Measurements from ENCODE around the gene FAM9A. TPM values are rescaled to one million over a fixed set of nuclear protein-coding genes. Genes with fewer than 3 reads are reported as not detected.

FAM9A gene
- total RNA-seq, 1 experiment from 2014 or later: not detected

- ATAC-seq (no peak), DNase-seq (peak; percentile 27)
- H3K4me1 ChIP-seq (ENCODE audit: insufficient read depth, low read length): peaks cover 81% of the 10 kb centered on the region
- no peaks in the 10 kb centered on the region for H4K20me1 ChIP-seq (ENCODE audit: low read length)
- no peak overlapping the region for H3K4me3 ChIP-seq (ENCODE audit: low read length)
- no TSS peak for BruUV-seq (replicated peaks)
- no peaks in the 10 kb centered on the region for H3K9me3 ChIP-seq (ENCODE audit: low read length)
- H3K27ac ChIP-seq (ENCODE audit: low read length): peak overlapping the region; percentile 75
- ChIA-PET POLR2A (ENCODE audit: unreplicated experiment) (interaction anchor here (0.5 kb wide), 1 partner anchor 21 kb away, joined by 5 read pairs; no protein-coding TSS in a partner anchor), CTCF (no interaction called here)
- intact Hi-C loops (cut with micrococcal nuclease): loop anchor here (10.0 kb wide), 1 partner anchor 227 kb away; no protein-coding TSS in a partner anchor
- H3K9ac ChIP-seq (ENCODE audit: low read length): peak overlapping the region; percentile 22; the same call in 1 of the 2 replicates
- no peaks in the 10 kb centered on the region for H3K27me3 ChIP-seq (ENCODE audit: low read length)
- H3K4me2 ChIP-seq (ENCODE audit: low read length): peak overlapping the region; percentile 58; the same call in 1 of the 2 replicates
- H3F3A ChIP-seq (ENCODE audit: low read length, unreplicated experiment): no peaks in the 10 kb centered on the region
- no peak for TF ChIP-seq EZH2phosphoT487 (IDR thresholded peaks at IDR 0.05; ENCODE audit: borderline replicate concordance, low read length)
- H2AFZ ChIP-seq (ENCODE audit: low read length): no peak overlapping the region
- no peaks in the 10 kb centered on the region for H3K36me3 ChIP-seq (ENCODE audit: low read depth, low read length)
- H3K9me2 ChIP-seq (replicated peaks; ENCODE audit: low read length): no peaks in the 10 kb centered on the region
- H3K79me2 ChIP-seq (ENCODE audit: low read length): no peaks in the 10 kb centered on the region
These were observed 46.2 kb upstream of the FAM9A start for GRCh38 chrX:8847360-8847759.

DNA sequence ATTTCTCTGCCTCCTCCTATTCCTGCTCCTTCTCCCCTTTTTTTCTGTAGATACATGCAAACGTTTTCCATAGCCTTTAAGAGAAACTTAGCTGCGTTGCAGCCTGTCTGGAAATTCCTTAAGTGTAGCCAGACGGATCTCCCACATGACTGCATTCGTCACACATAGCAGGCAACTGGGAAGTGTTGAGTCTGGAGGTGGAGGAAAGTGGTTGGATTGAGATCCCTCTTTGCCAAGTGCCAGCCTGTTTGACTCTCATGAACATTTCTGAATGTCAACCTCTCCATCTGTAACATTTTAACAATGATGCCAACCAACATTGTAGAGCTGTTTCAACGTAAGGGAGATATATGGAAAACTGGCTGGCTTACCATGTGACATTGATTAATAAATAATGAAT is 45.1 kb upstream of the FAM9A start:
- ChIA-PET CTCF (interaction anchor here (0.5 kb wide), 1 partner anchor 468 kb away, joined by 3 read pairs; no protein-coding TSS in a partner anchor), POLR2A (ENCODE audit: unreplicated experiment) (no interaction called here)
- Histone ChIP-seq H3F3A (ENCODE audit: low read length, unreplicated experiment) (no peaks in the 10 kb centered on the region), H3K9me3 (ENCODE audit: low read length) (no peaks in the 10 kb centered on the region), H3K36me3 (ENCODE audit: low read depth, low read length) (no peaks in the 10 kb centered on the region), H3K9ac (ENCODE audit: low read length) (no peak overlapping the region), H3K4me3 (ENCODE audit: low read length) (no peak overlapping the region), H3K4me1 (ENCODE audit: insufficient read depth, low read length) (peaks cover 73% of the 10 kb centered on the region), H3K79me2 (ENCODE audit: low read length) (no peaks in the 10 kb centered on the region), H4K20me1 (ENCODE audit: low read length) (no peaks in the 10 kb centered on the region), H3K9me2 (replicated peaks; ENCODE audit: low read length) (no peaks in the 10 kb centered on the region), H3K4me2 (ENCODE audit: low read length) (no peak overlapping the region), H3K27ac (ENCODE audit: low read length) (0 out of 2 replicates have a peak overlapping the region, but pooled peaks have one; percentile 81), H2AFZ (ENCODE audit: low read length) (no peak overlapping the region), H3K27me3 (ENCODE audit: low read length) (no peaks in the 10 kb centered on the region)
- ATAC-seq (no peak), DNase-seq (no peak)
- TF ChIP-seq EZH2 (IDR thresholded peaks at IDR 0.05; ENCODE audit: low read length, unreplicated experiment): no peak
- TF ChIP-seq EZH2phosphoT487 (IDR thresholded peaks at IDR 0.05; ENCODE audit: borderline replicate concordance, low read length): no peak
- TF ChIP-seq, protein P1, sequence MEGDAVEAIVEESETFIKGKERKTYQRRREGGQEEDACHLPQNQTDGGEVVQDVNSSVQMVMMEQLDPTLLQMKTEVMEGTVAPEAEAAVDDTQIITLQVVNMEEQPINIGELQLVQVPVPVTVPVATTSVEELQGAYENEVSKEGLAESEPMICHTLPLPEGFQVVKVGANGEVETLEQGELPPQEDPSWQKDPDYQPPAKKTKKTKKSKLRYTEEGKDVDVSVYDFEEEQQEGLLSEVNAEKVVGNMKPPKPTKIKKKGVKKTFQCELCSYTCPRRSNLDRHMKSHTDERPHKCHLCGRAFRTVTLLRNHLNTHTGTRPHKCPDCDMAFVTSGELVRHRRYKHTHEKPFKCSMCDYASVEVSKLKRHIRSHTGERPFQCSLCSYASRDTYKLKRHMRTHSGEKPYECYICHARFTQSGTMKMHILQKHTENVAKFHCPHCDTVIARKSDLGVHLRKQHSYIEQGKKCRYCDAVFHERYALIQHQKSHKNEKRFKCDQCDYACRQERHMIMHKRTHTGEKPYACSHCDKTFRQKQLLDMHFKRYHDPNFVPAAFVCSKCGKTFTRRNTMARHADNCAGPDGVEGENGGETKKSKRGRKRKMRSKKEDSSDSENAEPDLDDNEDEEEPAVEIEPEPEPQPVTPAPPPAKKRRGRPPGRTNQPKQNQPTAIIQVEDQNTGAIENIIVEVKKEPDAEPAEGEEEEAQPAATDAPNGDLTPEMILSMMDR (conservative IDR thresholded peaks at IDR 0.05; ENCODE audit: low read depth, low read length): no peak
- intact Hi-C loops (cut with micrococcal nuclease): loop anchor here (10.0 kb wide), 1 partner anchor 229 kb away; no protein-coding TSS in a partner anchor
- no TSS peak for BruUV-seq (replicated peaks)

DNA sequence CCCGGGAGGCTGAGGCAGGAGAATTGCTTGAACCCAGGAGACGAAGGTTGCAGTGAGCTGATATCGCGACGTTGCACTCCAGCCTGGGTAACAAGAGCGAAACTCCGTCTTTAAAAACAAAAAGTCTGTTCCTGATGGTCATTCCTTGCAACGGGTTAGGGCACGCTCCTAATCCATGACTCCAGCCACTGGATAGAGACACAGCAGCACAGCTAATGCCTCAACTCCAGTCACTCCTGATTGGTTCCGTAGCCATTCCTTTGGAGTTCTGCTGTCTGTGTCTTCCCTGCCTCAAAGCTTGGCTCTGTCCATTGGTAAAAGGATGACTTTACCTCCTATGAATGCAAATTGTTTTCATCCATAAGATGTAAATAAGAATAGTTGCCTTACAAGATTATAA is 44.3 kb upstream of the FAM9A start:
- no peak for ATAC-seq
- H2AFZ ChIP-seq (ENCODE audit: low read length): no peak overlapping the region
- H3K27ac ChIP-seq (ENCODE audit: low read length): peak overlapping the region; percentile 81
- H3F3A ChIP-seq (ENCODE audit: low read length, unreplicated experiment): no peaks in the 10 kb centered on the region
- H3K27me3 ChIP-seq (ENCODE audit: low read length): no peaks in the 10 kb centered on the region
- H4K20me1 ChIP-seq (ENCODE audit: low read length): no peaks in the 10 kb centered on the region
- POLR2A ChIA-PET (ENCODE audit: unreplicated experiment): no interaction called here
- DNase-seq: no peak
- H3K4me1 ChIP-seq (ENCODE audit: insufficient read depth, low read length): peaks cover 66% of the 10 kb centered on the region
- H3K79me2 ChIP-seq (ENCODE audit: low read length): no peaks in the 10 kb centered on the region
- H3K4me2 ChIP-seq (ENCODE audit: low read length): peak overlapping the region; percentile 65
- H3K36me3 ChIP-seq (ENCODE audit: low read depth, low read length): no peaks in the 10 kb centered on the region
- CTCF ChIA-PET: interaction anchor here (0.6 to 1.7 kb wide), 2 partner anchors 23 to 158 kb away, joined by 4 to 9 read pairs; no protein-coding TSS in a partner anchor
- peak overlapping the region; percentile 57 for H3K9ac ChIP-seq (ENCODE audit: low read length)
- no peak overlapping the region for H3K4me3 ChIP-seq (ENCODE audit: low read length)
- H3K9me2 ChIP-seq (replicated peaks; ENCODE audit: low read length): no peaks in the 10 kb centered on the region
- intact Hi-C loops (cut with micrococcal nuclease): loop anchor here (2.0 to 10.0 kb wide), 3 partner anchors 21 to 229 kb away; no protein-coding TSS in a partner anchor
- H3K9me3 ChIP-seq (ENCODE audit: low read length): no peaks in the 10 kb centered on the region
- TF ChIP-seq, protein P1 (conservative IDR thresholded peaks at IDR 0.05; ENCODE audit: low read depth, low read length): no peak
- TF ChIP-seq EZH2phosphoT487 (IDR thresholded peaks at IDR 0.05; ENCODE audit: borderline replicate concordance, low read length) (no peak), EZH2 (IDR thresholded peaks at IDR 0.05; ENCODE audit: low read length, unreplicated experiment) (no peak)
- BruUV-seq (replicated peaks): no TSS peak

All from PC-3 (cell line).